Left ventricle myocardium inferior (tissue), 1 donor: ENCODE results near the gene CRADD. TPM values are rescaled to one million over a fixed set of nuclear protein-coding genes. Genes with fewer than 3 reads are reported as not detected.

Experiments used
- DNase-seq: peaks from one replicate; pipeline ENCODE4 v3.0.0-alpha.2; 2020
- H3K27ac ChIP-seq: fragments of 200-600 bp; replicated peaks from 2 replicates; pipeline ENCODE4 v1.8.0; 2021
- H3K27me3 ChIP-seq: fragments of 200-600 bp; 2 replicates; pipeline ENCODE4 v1.8.0; 2021; ENCODE audit warnings: low read depth
- H3K36me3 ChIP-seq: fragments of 200-600 bp; 2 replicates; pipeline ENCODE4 v1.8.0; 2021
- H3K4me1 ChIP-seq: fragments of 200-600 bp; 2 replicates; pipeline ENCODE4 v1.8.0; 2021
- H3K4me3 ChIP-seq: fragments of 200-600 bp; 2 replicates; pipeline ENCODE4 v1.8.0; 2021; ENCODE audit warnings: mild to moderate bottlenecking, moderate library complexity
- H3K9me3 ChIP-seq: fragments of 200-600 bp; replicated peaks from 2 replicates; pipeline ENCODE4 v1.8.0; 2021
- intact Hi-C: fragments of 100-400 bp; cut with micrococcal nuclease; formaldehyde crosslinking; loops from one replicate; pipeline ENCODE4 v1.11.0; 2022
- total RNA-seq: library from RNA; stranded (reverse); fragmentation: NEBNext Ultra II Directional; extraction: Animal tissue kit (Norgen Biotek cat#: 25700); gene quantifications from one replicate; pipeline ENCODE4 v1.2.1, GENCODE V29; 2021
- TF ChIP-seq, protein P1 (sequence below): fragments of 200-600 bp; IDR thresholded peaks from 2 replicates; pipeline ENCODE4 v1.8.0; 2021; ENCODE audit warnings: antibody characterized with exemption, mild to moderate bottlenecking, borderline replicate concordance
- donor health status: DM: no; HTN: yes; CAD: no; lungs with severe emphysema.

The CRADD gene
- total RNA-seq, 1 donor from 2014 or later = 46.4 TPM

DNA sequence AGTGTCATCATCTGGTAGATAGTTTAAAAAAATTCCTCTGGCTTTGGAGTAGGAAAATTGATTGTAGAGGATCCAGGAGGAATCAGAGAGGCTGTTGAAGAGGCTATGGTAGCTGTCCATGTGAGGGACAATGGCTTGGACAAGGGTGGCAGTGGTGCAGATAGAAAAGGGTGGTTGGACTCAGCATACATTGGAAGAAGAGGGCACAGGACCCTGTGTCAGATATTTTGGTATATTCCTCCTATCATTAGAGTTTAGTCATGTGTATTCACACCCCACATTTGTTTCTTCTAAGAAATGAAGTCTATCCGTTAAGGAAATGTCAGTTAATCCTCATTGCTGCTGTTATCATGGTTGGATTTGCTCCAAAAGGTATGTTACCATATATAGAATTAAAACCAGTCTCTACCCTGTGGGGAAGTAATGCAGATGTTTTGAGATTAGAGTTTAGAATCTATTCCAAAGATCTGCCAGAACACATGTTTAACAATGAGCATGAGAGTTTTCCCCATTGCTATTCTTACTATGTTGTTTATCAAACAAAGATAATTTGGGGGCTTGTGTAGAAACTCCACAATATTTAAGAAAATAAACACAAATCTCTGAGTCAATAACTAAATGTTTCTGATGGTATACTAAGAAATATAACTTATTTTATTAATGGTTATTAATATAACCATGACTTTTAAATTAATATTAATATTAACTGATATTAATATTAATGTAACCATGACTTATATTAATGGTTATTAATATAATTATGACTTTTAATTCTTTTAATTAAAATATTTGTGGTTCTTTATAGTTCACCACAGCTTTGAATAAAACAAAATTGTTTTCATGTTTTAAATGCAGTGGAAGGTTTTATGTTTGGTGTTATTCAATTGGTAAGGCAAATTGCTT lies 80.9 kb downstream of the CRADD start:
- H3K9me3 ChIP-seq = peaks cover 2% of the 10 kb centered on the region
- intact Hi-C loops = no loop called here
- no peak overlapping the region for H3K4me3 ChIP-seq
- no peak overlapping the region for H3K27ac ChIP-seq
- no peak for DNase-seq
- H3K36me3 ChIP-seq = no peaks in the 10 kb centered on the region
- H3K27me3 ChIP-seq = no peaks in the 10 kb centered on the region
- H3K4me1 ChIP-seq = peaks cover 55% of the 10 kb centered on the region
- TF ChIP-seq, protein P1, sequence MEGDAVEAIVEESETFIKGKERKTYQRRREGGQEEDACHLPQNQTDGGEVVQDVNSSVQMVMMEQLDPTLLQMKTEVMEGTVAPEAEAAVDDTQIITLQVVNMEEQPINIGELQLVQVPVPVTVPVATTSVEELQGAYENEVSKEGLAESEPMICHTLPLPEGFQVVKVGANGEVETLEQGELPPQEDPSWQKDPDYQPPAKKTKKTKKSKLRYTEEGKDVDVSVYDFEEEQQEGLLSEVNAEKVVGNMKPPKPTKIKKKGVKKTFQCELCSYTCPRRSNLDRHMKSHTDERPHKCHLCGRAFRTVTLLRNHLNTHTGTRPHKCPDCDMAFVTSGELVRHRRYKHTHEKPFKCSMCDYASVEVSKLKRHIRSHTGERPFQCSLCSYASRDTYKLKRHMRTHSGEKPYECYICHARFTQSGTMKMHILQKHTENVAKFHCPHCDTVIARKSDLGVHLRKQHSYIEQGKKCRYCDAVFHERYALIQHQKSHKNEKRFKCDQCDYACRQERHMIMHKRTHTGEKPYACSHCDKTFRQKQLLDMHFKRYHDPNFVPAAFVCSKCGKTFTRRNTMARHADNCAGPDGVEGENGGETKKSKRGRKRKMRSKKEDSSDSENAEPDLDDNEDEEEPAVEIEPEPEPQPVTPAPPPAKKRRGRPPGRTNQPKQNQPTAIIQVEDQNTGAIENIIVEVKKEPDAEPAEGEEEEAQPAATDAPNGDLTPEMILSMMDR = no peak

DNA sequence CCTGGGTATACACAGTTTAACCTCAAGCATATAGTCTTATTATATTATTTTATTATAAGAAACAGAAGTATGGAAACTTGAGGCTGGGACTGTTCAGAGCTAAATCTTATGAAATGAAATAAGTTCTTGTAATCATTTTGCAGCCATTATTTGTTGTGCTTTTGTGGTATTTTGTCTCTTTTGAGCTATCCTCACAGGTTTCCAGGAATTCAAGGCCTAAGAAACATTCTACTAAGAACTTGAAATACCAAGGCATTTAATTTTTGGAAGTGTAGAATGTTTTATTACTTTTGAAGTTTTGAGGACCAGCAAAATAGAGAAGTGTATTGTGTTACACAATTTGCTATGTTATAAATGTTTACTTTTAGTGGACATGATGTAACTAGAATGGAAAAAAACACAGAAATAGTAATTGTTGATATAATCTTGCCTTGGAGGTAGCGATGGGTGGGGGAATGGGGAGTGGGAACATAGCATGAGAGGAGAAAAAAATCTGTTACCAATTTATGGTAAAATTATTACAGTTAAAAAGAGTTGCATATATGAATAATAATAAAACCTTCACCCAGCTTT lies 81.7 kb downstream of the CRADD start:
- Histone ChIP-seq H3K4me1 (peaks cover 56% of the 10 kb centered on the region), H3K27ac (peak overlapping the region; percentile 42), H3K4me3 (no peak overlapping the region), H3K9me3 (no peaks in the 10 kb centered on the region), H3K27me3 (no peaks in the 10 kb centered on the region), H3K36me3 (no peaks in the 10 kb centered on the region)
- TF ChIP-seq, protein P1 = no peak
- no peak for DNase-seq
- intact Hi-C loops = no loop called here

DNA sequence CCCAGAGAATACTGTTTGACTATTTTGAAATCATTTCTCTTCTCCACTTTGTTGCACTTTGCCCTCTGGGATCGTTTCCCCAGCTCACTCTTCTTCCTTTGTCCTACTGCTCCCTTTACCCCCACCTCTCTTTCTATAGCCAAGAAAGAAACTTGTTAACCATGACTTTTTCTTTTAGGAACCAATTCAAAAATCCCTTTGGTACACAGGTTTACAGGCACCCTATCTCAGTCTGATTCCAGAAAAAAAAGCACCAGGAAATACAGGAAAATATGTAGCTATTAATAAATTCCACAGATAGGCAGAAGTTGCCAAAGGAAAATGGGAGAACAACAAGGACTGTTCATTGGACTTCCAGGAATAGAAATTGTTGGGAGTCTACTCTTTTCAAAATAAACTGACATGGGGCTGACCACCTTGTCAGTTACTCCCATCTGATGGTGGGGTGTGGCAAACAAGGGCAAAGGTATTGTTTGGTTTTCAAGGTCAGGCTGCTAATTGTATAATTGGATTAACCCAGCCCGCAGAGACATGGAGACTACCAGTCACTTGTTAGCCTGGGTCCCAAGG lies 82.4 kb downstream of the CRADD start:
- Histone ChIP-seq H3K9me3 (no peaks in the 10 kb centered on the region), H3K4me3 (no peak overlapping the region), H3K27ac (peak overlapping the region; percentile 42), H3K27me3 (no peaks in the 10 kb centered on the region), H3K36me3 (no peaks in the 10 kb centered on the region), H3K4me1 (peaks cover 56% of the 10 kb centered on the region)
- DNase-seq = no peak
- intact Hi-C loops = loop anchor here (10.0 kb wide), 1 partner anchor 345 kb away; no protein-coding TSS in a partner anchor
- TF ChIP-seq, protein P1 = no peak

DNA sequence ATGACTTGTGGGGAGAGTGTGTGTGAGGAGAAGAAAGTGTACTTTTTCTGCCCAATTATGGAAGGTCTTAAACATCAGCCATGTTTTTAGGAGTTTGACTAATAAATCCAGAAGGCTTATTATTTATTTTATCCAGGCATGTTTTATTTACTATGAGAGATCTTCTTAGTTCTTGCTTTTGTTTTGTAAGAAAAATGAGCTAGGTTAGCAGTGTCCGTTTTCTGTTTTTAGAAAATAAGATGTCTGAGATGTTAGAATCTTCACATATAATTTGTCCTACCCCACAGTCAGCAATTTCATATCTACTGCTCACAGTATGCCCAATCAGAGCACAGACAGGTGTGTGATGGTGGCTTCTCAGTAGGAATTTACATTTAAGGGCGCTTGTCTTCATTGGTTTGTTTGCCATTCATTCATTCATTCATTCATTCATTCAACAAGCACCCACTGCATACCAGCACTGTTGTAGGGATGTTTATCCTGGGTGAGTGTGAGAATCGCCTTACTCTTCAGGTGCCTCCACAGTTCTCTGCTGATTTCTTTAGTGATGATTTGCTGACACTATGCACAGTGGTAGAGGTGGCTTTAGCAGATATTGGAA lies 83.2 kb downstream of the CRADD start:
- H3K4me1 ChIP-seq = peaks cover 63% of the 10 kb centered on the region
- no peaks in the 10 kb centered on the region for H3K9me3 ChIP-seq
- peak overlapping the region; percentile 42 for H3K27ac ChIP-seq
- no peak overlapping the region for H3K4me3 ChIP-seq
- no peaks in the 10 kb centered on the region for H3K36me3 ChIP-seq
- H3K27me3 ChIP-seq = no peaks in the 10 kb centered on the region
- intact Hi-C loops = loop anchor here (10.0 kb wide), 1 partner anchor 344 kb away; no protein-coding TSS in a partner anchor
- DNase-seq = no peak
- TF ChIP-seq, protein P1 = no peak

DNA sequence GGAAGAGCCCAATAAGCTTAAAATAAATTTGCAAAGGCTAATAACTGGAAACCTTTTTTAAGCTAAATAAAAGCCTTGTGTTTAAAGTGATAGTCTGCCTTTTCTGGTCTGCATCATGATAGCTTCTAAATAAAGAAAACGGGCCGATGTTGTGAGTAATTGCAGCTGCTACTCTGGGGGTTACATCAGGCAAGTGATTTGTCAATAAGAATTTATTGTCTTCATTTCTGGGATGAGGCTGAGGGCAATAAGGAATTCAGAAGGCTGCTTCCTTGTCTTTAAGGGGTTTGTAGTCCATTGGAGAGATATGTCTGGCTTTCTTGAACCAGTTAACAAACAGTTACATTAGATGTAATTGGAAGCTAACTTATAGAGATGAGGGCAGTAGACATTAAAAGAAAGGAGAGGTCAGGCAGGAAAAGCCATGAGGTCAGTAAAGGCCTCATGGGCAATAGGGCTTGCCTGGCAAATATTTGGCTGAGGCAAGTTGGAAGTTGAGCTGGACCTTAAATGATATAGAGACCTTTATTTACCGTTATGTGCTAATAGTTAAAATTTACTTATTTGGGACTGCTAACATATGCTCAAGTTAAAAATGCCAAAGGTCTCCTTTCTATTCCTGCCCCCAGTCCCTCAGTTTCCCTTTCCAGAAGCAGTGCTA lies 85.0 kb downstream of the CRADD start:
- Histone ChIP-seq H3K27ac (peak overlapping the region; percentile 31), H3K27me3 (no peaks in the 10 kb centered on the region), H3K4me1 (peaks cover 81% of the 10 kb centered on the region), H3K9me3 (no peaks in the 10 kb centered on the region), H3K4me3 (no peak overlapping the region), H3K36me3 (no peaks in the 10 kb centered on the region)
- TF ChIP-seq, protein P1 = no peak
- DNase-seq = no peak
- intact Hi-C loops = loop anchor here (10.0 kb wide), 1 partner anchor 343 kb away; no protein-coding TSS in a partner anchor
